Measurements from ENCODE around the gene ZSWIM9.
A peak's percentile ranks its signal among the peaks of the same experiment; 100 is the strongest.

The ZSWIM9 gene

GRCh38 chr19:48169939-48170803 lies at the start of gene ZSWIM9, which contains the start of gene LIG1:
TSS of gene ZSWIM9 (plus strand) at chr19:48170680. CDS start at chr19:48171803, 1,123 bp downstream.
TSS of gene LIG1 (minus strand) at chr19:48170344. CDS start at chr19:48165566, 4,778 bp downstream.
- CTCF ChIA-PET: interaction anchor here (1.0 kb wide), 1 partner anchor 25 kb away, joined by 3 read pairs; no protein-coding TSS in a partner anchor
- H3K36me3 Mint-ChIP-seq: peaks cover 28% of the 10 kb centered on the region
- no peaks in the 10 kb centered on the region for H3K27me3 Mint-ChIP-seq
- peak; percentile 94 for DNase-seq
- H3K9me3 Mint-ChIP-seq: no peaks in the 10 kb centered on the region
- H3K27ac Mint-ChIP-seq: peak within 1 kb of the TSS; percentile 99
- peak within 1 kb of the TSS; percentile 100 for H3K4me3 Mint-ChIP-seq
- peaks cover 51% of the 10 kb centered on the region for H3K4me1 Mint-ChIP-seq

- Mint-ChIP-seq H3K4me1 (peaks cover 20% of the 10 kb centered on the region), H3K27ac (no peak overlapping the region), H3K36me3 (peaks cover 51% of the 10 kb centered on the region), H3K27me3 (no peaks in the 10 kb centered on the region), H3K4me3 (no peak overlapping the region), H3K9me3 (no peaks in the 10 kb centered on the region)
- DNase-seq: no peak
- CTCF ChIA-PET: no interaction called here
Observed at GRCh38 chr19:48121066-48121465, 49.4 kb upstream of the ZSWIM9 start.

- Mint-ChIP-seq H3K27me3 (no peaks in the 10 kb centered on the region), H3K27ac (peak overlapping the region; percentile 80), H3K4me1 (peaks cover 20% of the 10 kb centered on the region), H3K36me3 (peaks cover 57% of the 10 kb centered on the region), H3K4me3 (no peak overlapping the region), H3K9me3 (no peaks in the 10 kb centered on the region)
- DNase-seq: no peak
- CTCF ChIA-PET: interaction anchor here (0.7 kb wide), 1 partner anchor 11 kb away, joined by 3 read pairs; the partner anchor contains the start of gene PLA2G4C
Observed at GRCh38 chr19:48121909-48122371, 48.5 kb upstream of the ZSWIM9 start.

GRCh38 chr19:48122421-48122820 lies 48.1 kb upstream of the ZSWIM9 start:
- Mint-ChIP-seq H3K9me3 (no peaks in the 10 kb centered on the region), H3K4me3 (no peak overlapping the region), H3K27me3 (no peaks in the 10 kb centered on the region), H3K4me1 (peaks cover 19% of the 10 kb centered on the region), H3K27ac (no peak overlapping the region), H3K36me3 (peaks cover 61% of the 10 kb centered on the region)
- DNase-seq: no peak
- CTCF ChIA-PET: interaction anchor here (0.7 kb wide), 1 partner anchor 12 kb away, joined by 3 read pairs; the partner anchor contains the start of gene PLA2G4C

GRCh38 chr19:48123907-48124651 lies 46.4 kb upstream of the ZSWIM9 start:
- H3K4me1 Mint-ChIP-seq: peaks cover 7% of the 10 kb centered on the region
- H3K36me3 Mint-ChIP-seq: peaks cover 66% of the 10 kb centered on the region
- H3K9me3 Mint-ChIP-seq: no peaks in the 10 kb centered on the region
- CTCF ChIA-PET: interaction anchor here (1.0 to 1.1 kb wide), 2 partner anchors 17 to 36 kb away, joined by 3 to 4 read pairs; no protein-coding TSS in a partner anchor
- DNase-seq: no peak
- no peaks in the 10 kb centered on the region for H3K27me3 Mint-ChIP-seq
- H3K27ac Mint-ChIP-seq: no peak overlapping the region
- H3K4me3 Mint-ChIP-seq: no peak overlapping the region

- H3K36me3 Mint-ChIP-seq: peaks cover 62% of the 10 kb centered on the region
- H3K27me3 Mint-ChIP-seq: no peaks in the 10 kb centered on the region
- H3K9me3 Mint-ChIP-seq: no peaks in the 10 kb centered on the region
- DNase-seq: no peak
- H3K27ac Mint-ChIP-seq: no peak overlapping the region
- no peak overlapping the region for H3K4me3 Mint-ChIP-seq
- CTCF ChIA-PET: interaction anchor here (0.7 to 0.8 kb wide), 2 partner anchors 18 to 19 kb away, joined by 3 read pairs; no protein-coding TSS in a partner anchor
- peaks cover under 1% of the 10 kb centered on the region for H3K4me1 Mint-ChIP-seq
Observed at GRCh38 chr19:48127561-48127960, 42.9 kb upstream of the ZSWIM9 start.

GRCh38 chr19:48133094-48133493 lies 37.4 kb upstream of the ZSWIM9 start:
- CTCF ChIA-PET: no interaction called here
- H3K4me1 Mint-ChIP-seq: no peaks in the 10 kb centered on the region
- peaks cover 39% of the 10 kb centered on the region for H3K36me3 Mint-ChIP-seq

GRCh38 chr19:48135411-48135810 lies 35.1 kb upstream of the ZSWIM9 start:
- CTCF ChIA-PET: no interaction called here
- no peak for DNase-seq
- Mint-ChIP-seq H3K4me3 (no peak overlapping the region), H3K9me3 (no peaks in the 10 kb centered on the region), H3K27me3 (no peaks in the 10 kb centered on the region), H3K36me3 (peaks cover 33% of the 10 kb centered on the region), H3K4me1 (no peaks in the 10 kb centered on the region), H3K27ac (no peak overlapping the region)

More at GRCh38 chr19:48133094-48133493, 37.4 kb upstream of the ZSWIM9 start:
- Mint-ChIP-seq H3K27me3 (no peaks in the 10 kb centered on the region), H3K9me3 (no peaks in the 10 kb centered on the region), H3K4me3 (no peak overlapping the region), H3K27ac (peak overlapping the region; percentile 45)
- DNase-seq: no peak

GRCh38 chr19:48136547-48136946 lies 33.9 kb upstream of the ZSWIM9 start:
- H3K27ac Mint-ChIP-seq: peak overlapping the region; percentile 45
- no peaks in the 10 kb centered on the region for H3K9me3 Mint-ChIP-seq
- no peak for DNase-seq
- H3K27me3 Mint-ChIP-seq: no peaks in the 10 kb centered on the region
- CTCF ChIA-PET: interaction anchor here (0.6 kb wide), 1 partner anchor 18 kb away, joined by 3 read pairs; no protein-coding TSS in a partner anchor
- H3K36me3 Mint-ChIP-seq: peaks cover 25% of the 10 kb centered on the region
- no peaks in the 10 kb centered on the region for H3K4me1 Mint-ChIP-seq
- no peak overlapping the region for H3K4me3 Mint-ChIP-seq

- Mint-ChIP-seq H3K36me3 (peaks cover 20% of the 10 kb centered on the region), H3K4me3 (no peak overlapping the region), H3K9me3 (no peaks in the 10 kb centered on the region), H3K27ac (peak overlapping the region; percentile 30), H3K4me1 (no peaks in the 10 kb centered on the region), H3K27me3 (no peaks in the 10 kb centered on the region)
- DNase-seq: no peak
- CTCF ChIA-PET: no interaction called here
Observed at GRCh38 chr19:48137411-48137810, 33.1 kb upstream of the ZSWIM9 start.

- no peak overlapping the region for H3K27ac Mint-ChIP-seq
- H3K9me3 Mint-ChIP-seq: no peaks in the 10 kb centered on the region
- no peaks in the 10 kb centered on the region for H3K4me1 Mint-ChIP-seq
- CTCF ChIA-PET: no interaction called here
- H3K27me3 Mint-ChIP-seq: no peaks in the 10 kb centered on the region
- H3K4me3 Mint-ChIP-seq: no peak overlapping the region
- H3K36me3 Mint-ChIP-seq: peaks cover 29% of the 10 kb centered on the region
- DNase-seq: no peak
Observed at GRCh38 chr19:48139053-48139452, 31.4 kb upstream of the ZSWIM9 start.

- Mint-ChIP-seq H3K36me3 (peaks cover 43% of the 10 kb centered on the region), H3K27ac (no peak overlapping the region), H3K4me3 (no peak overlapping the region), H3K4me1 (peaks cover 2% of the 10 kb centered on the region), H3K27me3 (no peaks in the 10 kb centered on the region), H3K9me3 (no peaks in the 10 kb centered on the region)
- CTCF ChIA-PET: interaction anchor here (0.6 kb wide), 2 partner anchors 47 to 58 kb away, joined by 3 to 5 read pairs; no protein-coding TSS in a partner anchor
- DNase-seq: no peak
Observed at GRCh38 chr19:48147597-48148175, 22.8 kb upstream of the ZSWIM9 start.

- peaks cover 2% of the 10 kb centered on the region for H3K4me1 Mint-ChIP-seq
- no peak overlapping the region for H3K4me3 Mint-ChIP-seq
- peak overlapping the region; percentile 33 for H3K27ac Mint-ChIP-seq
- H3K9me3 Mint-ChIP-seq: no peaks in the 10 kb centered on the region
- peaks cover 37% of the 10 kb centered on the region for H3K36me3 Mint-ChIP-seq
- no peak for DNase-seq
- CTCF ChIA-PET: no interaction called here
- no peaks in the 10 kb centered on the region for H3K27me3 Mint-ChIP-seq
Observed at GRCh38 chr19:48148576-48148975, 21.9 kb upstream of the ZSWIM9 start.

- no peaks in the 10 kb centered on the region for H3K9me3 Mint-ChIP-seq
- H3K4me3 Mint-ChIP-seq: no peak overlapping the region
- H3K27ac Mint-ChIP-seq: no peak overlapping the region
- CTCF ChIA-PET: no interaction called here
- H3K36me3 Mint-ChIP-seq: peaks cover 36% of the 10 kb centered on the region
- H3K4me1 Mint-ChIP-seq: peaks cover 2% of the 10 kb centered on the region
- DNase-seq: no peak
- no peaks in the 10 kb centered on the region for H3K27me3 Mint-ChIP-seq
Observed at GRCh38 chr19:48149430-48149829, 21.1 kb upstream of the ZSWIM9 start.

Data from activated naive CD4-positive, alpha-beta T cell treated with anti-CD3 and anti-CD28 coated beads, Interleukin-2, amount 10 ng/mL, durations not matched to agents 7 days and 5 days (primary cell).